Globus pallidus (tissue), 1 donor: Measurements from ENCODE around the gene ARF6.
"Not testable (repeated sequence)": the region's sequence is repeated elsewhere in the genome, so short reads cannot be mapped to it uniquely, and the experiment has no call there.

Experiments used
- DNase-seq: peaks from one replicate; pipeline ENCODE4 v3.0.0-alpha.2; 2015; ENCODE audit warnings: low spot score

ARF6 gene

DNA sequence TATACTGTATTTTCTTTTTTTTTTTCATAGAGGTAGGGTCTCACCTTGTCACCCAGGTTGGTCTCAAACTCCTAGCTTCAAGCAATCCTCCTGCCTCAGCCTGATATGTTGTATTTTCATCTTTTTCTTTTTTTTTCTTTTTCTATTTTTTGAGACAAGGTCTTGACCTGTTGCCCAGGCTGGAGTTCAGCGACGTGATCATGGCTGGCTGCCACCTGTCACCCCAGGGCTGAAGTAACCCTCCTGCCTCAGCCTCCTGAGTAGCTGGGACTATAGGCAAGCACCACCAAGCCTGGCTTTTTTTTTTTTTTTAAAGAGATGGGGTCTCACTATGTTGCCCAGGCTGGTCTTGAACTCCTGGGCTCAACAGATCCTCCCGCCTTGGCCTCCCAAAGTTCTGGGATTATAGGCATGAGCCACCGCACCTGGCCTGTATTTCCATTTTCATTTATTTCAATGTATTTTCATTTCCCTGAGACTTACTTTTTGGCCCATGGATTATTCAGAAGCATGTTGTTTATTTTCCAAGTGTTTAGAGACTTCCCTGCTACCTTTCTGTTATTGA is 16.2 kb upstream of the ARF6 start:
- no peak for DNase-seq

GRCh38 chr14:49879646-49880204 is 13.2 kb upstream of the ARF6 start:
- DNase-seq = no peak

GRCh38 chr14:49880267-49881064 is 12.4 kb upstream of the ARF6 start:
- no peak for DNase-seq

GRCh38 chr14:49881350-49882001 is 11.4 kb upstream of the ARF6 start:
- no peak for DNase-seq

GRCh38 chr14:49882826-49883694 is 9.8 kb upstream of the ARF6 start:
- no peak for DNase-seq

- DNase-seq = no peak
Observed at GRCh38 chr14:49886523-49886922, 6.4 kb upstream of the ARF6 start.

DNA sequence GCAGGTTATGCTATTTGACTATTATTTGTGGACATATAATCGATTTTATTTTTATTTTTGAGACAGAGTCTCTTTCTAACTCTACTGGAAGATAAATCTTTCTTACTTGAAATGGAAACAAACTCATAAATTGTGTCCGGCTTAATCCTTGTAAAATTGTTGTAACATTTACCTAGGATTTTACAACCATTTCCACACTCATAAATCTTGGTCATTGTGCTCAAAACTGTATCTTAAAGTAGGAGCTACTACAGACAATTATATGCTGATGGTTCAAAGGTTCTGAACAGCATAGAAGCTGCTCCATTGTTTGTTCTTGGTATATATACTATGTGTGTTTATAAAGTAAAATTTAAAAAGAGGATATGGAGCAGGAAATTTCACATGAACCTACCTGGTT is 4.6 kb upstream of the ARF6 start:
- no peak for DNase-seq

- DNase-seq = peak; percentile 75
Observed at GRCh38 chr14:49892301-49892635, 614 bp upstream of the ARF6 start.

- no peak for DNase-seq
Observed at GRCh38 chr14:49893309-49894213, 679 bp downstream of the ARF6 start.

GRCh38 chr14:49894214-49895107 is 1.6 kb downstream of the ARF6 start:
- DNase-seq = not testable (repeated sequence)

DNA sequence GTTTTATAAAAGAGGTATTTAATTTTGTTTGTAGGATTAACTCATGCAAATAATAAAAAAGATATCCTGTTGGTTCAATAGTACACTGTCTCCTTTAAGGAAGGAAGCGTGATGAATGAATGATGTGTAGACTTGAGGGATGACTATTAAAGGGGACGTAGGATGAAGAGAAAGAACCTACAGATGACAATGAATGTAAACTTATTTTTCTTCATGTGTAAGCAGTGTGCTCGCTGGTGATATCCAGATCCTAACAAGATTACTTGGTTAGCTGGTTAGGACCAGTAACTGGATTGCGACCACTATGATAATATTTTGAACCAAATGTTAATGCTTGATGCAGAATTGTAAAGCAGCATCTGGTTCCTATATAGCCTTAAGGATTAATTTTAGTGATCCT is 2.6 kb downstream of the ARF6 start:
- no peak for DNase-seq

- not testable (repeated sequence) for DNase-seq
Observed at GRCh38 chr14:49896272-49896671, 3.4 kb downstream of the ARF6 start.

DNA sequence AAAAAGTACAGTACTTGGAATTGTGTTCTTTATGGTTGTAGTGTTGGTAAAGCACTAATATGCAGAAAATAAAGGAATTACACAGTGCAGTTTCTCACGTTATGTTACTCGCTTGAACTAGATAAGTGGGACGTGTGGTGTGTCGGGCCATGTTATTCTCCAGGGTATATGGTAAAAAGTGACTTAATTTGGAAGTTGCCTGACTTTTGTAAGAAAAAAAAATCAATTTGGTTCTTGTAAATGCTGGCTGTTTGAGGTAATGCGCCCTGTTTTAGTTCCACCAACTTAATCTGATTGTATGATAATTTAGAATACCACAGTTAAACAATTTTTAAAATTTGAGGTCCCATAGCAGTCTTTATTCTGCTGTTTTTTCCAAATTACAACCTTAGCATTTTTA is 4.1 kb downstream of the ARF6 start:
- DNase-seq = no peak

DNA sequence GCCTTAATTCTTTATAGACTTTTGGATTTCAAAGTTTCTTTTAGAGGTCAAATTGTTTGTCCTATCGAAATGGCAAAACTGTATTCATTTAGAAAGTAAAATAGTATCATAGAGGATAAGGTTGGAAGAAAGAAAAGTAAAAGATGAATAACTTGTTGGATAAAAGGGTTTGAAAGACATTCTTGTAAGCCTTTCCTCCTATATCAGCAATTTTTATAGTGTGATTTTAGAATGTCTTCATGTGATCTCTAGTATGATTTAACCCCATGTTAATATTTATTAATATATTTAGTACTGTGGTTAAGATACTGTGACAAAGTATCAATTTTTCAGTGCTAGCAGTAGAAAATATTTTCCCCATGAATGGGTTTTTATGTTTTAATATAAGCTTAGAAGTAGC is 4.5 kb downstream of the ARF6 start:
- no peak for DNase-seq

GRCh38 chr14:49897965-49898364 is 5.1 kb downstream of the ARF6 start:
- no peak for DNase-seq

DNA sequence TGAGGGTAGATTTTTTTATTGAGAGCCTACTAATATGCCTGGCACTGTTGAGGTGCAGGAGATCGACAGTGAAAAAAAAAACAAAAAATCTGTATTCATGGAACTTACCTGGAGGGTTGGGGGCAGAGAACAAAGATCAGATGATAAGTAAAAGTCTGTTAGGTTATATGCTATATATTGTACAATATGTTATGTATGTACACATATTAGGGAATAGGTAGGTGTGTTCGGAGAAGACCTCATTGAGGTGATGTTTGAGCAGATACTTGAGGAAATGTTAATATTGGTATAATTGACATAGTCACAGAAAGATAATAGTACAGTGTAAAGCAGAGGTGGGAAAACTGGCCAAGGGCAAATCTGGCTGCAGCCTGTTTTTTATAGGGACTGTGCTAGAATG is 5.6 kb downstream of the ARF6 start:
- no peak for DNase-seq

DNA sequence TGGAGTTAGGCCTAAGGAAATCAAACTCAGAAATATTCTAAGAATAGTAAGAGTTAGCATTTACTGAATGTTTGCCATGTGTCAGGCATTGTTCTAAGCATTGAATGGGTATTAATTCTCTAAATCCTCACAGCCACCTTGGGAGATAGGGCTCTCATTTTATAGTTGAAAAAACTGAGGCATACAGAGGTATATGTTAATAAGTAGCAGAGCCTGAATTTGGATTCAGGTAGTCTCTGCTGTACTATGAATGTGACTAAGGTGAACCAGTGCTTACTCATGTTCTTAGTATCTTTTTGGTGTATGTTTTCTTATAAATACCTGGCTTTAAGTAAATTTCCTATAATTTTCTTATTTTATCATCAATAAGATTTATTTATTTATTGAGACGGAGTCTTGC is 8.1 kb downstream of the ARF6 start:
- no peak for DNase-seq

- not testable (repeated sequence) for DNase-seq
Observed at GRCh38 chr14:49902679-49903246, 9.9 kb downstream of the ARF6 start.

GRCh38 chr14:49904270-49904669 is 11.4 kb downstream of the ARF6 start:
- no peak for DNase-seq

- DNase-seq = no peak
Observed at GRCh38 chr14:49905989-49906388, 13.1 kb downstream of the ARF6 start.
